Endothelial cell of umbilical vein (primary cell): ENCODE results near the gene DESI2. TPM values are rescaled to one million over a fixed set of nuclear protein-coding genes. Genes with fewer than 3 reads are reported as not detected.

Source experiments
- BruUV-seq: library from RNA; stranded (reverse); fragments of 400-500 nt; replicated peaks from 2 replicates; lab custom pipeline; 2021; lab: Mats Ljungman, UMichigan
- CTCF ChIA-PET: fragments of 300-600, 350-600 bp; sonication (Branson Sonifier 250); formaldehyde crosslinking; loops from one replicate; lab custom pipeline; 2021; ENCODE audit warnings: antibody characterized with exemption, inconsistent platforms; lab: Charles Lee
- POLR2A ChIA-PET: fragments of 300-600, 350-600 bp; sonication (Branson Sonifier 250); formaldehyde crosslinking; loops from one replicate; lab custom pipeline; 2021; ENCODE audit warnings: antibody characterized with exemption, inconsistent platforms; lab: Charles Lee
- DNase-seq: peaks from one replicate; pipeline ENCODE4 v3.0.0-alpha.2; 2011; ENCODE audit warnings: low read depth, low spot score
- FAIRE-seq: peaks from 2 replicates; lab custom pipeline; 2011; peaks lifted over from hg19 to GRCh38; lab: Jason Lieb, UNC
- H2AFZ ChIP-seq: 2 replicates; pipeline ENCODE4 v1.6.0; 2012; ENCODE audit warnings: low read depth, low read length, control low read depth, inconsistent platforms
- H3K27ac ChIP-seq: 2 replicates; pipeline ENCODE4 v1.5.1; 2011; ENCODE audit warnings: low read depth, mild to moderate bottlenecking, control low read depth, low read length, moderate library complexity; ENCODE audit not compliant: insufficient read depth
- H3K27me3 ChIP-seq, 2 experiments: 2 replicates each; pipeline versions ENCODE4 v1.6.0 to v1.6.1; 2011; ENCODE audit warnings: low read length in 2 of 2, mixed read lengths in 1 of 2; ENCODE audit not compliant: control insufficient read depth in 2 of 2, insufficient read depth in 2 of 2
- H3K36me3 ChIP-seq, 2 experiments: 2 replicates in 1 of 2; 3 replicates in 1 of 2; pipeline ENCODE4 v1.5.1; 2011; ENCODE audit warnings: low read length in 2 of 2, mild to moderate bottlenecking in 1 of 2, moderate library complexity in 1 of 2; ENCODE audit not compliant: control insufficient read depth in 2 of 2, insufficient read depth in 2 of 2; ENCODE audit errors: extremely low read depth in 1 of 2
- H3K4me1 ChIP-seq: 3 replicates; pipeline ENCODE4 v1.5.1; 2011; ENCODE audit warnings: mild to moderate bottlenecking, low read length; ENCODE audit not compliant: control insufficient read depth, insufficient read depth; ENCODE audit errors: extremely low read depth
- H3K4me2 ChIP-seq: 2 replicates; pipeline ENCODE4 v1.6.1; 2011; ENCODE audit warnings: low read length, control low read depth, mixed read lengths; ENCODE audit not compliant: insufficient read depth
- H3K4me3 ChIP-seq, 3 experiments: fragments of 200-600 bp in 1 of 3; sonication (generic), shearing (Covaris generic) in 1 of 3; replicated peaks in 1 of 3; 2 replicates each; pipeline ENCODE4 v1.5.1; 2011 to 2016; ENCODE audit warnings: control low read depth in 3 of 3, low read length in 3 of 3, mild to moderate bottlenecking in 2 of 3, inconsistent platforms in 1 of 3, low read depth in 1 of 3, moderate library complexity in 1 of 3; ENCODE audit not compliant: insufficient read depth in 1 of 3
- H3K79me2 ChIP-seq: 2 replicates; pipeline ENCODE4 v1.6.0; 2012; ENCODE audit warnings: low read length, inconsistent platforms; ENCODE audit not compliant: control insufficient read depth, insufficient read depth
- H3K9ac ChIP-seq: replicated peaks from 2 replicates; pipeline ENCODE3; 2011; ENCODE audit warnings: low read length, control low read depth; ENCODE audit not compliant: insufficient read depth; ENCODE audit errors: extremely low read depth
- H3K9me1 ChIP-seq: replicated peaks from 3 replicates; pipeline ENCODE4 v1.6.0; 2011; ENCODE audit warnings: mild to moderate bottlenecking, low read length; ENCODE audit not compliant: control insufficient read depth, insufficient read depth; ENCODE audit errors: extremely low read depth
- H3K9me3 ChIP-seq: replicated peaks from 2 replicates; pipeline ENCODE4 v1.5.1; 2012; ENCODE audit warnings: low read length, inconsistent platforms; ENCODE audit not compliant: control insufficient read depth, insufficient read depth
- H4K20me1 ChIP-seq: replicated peaks from 2 replicates; pipeline ENCODE3; 2011; ENCODE audit warnings: mild to moderate bottlenecking, low read length; ENCODE audit not compliant: control insufficient read depth, insufficient read depth; ENCODE audit errors: extremely low read depth
- CTCF ChIP-seq, 2 donors: IDR thresholded peaks; 1 replicate in 1 of 2; 2 replicates in 1 of 2; pipeline ENCODE4 v1.5.1; 2011; ENCODE audit warnings: low read length in 2 of 2, mild to moderate bottlenecking in 2 of 2, moderate library complexity in 2 of 2, control low read depth in 1 of 2, inconsistent platforms in 1 of 2, low read depth in 1 of 2; ENCODE audit not compliant: insufficient read depth in 1 of 2; ENCODE audit errors: extremely low read depth in 1 of 2
- EZH2 ChIP-seq: IDR thresholded peaks from 2 replicates; pipeline ENCODE4 v1.6.1; 2012; ENCODE audit warnings: borderline replicate concordance, low read depth, mild to moderate bottlenecking, moderate library complexity, low read length, inconsistent platforms; ENCODE audit not compliant: severe bottlenecking
- FOS ChIP-seq: IDR thresholded peaks from 2 replicates; pipeline ENCODE4 v1.6.1; 2011; ENCODE audit warnings: mild to moderate bottlenecking, low read length, moderate library complexity, borderline replicate concordance; ENCODE audit not compliant: insufficient read depth
- GATA2 ChIP-seq: IDR thresholded peaks from 2 replicates; pipeline ENCODE4 v1.7.0; 2011; ENCODE audit warnings: low read depth, mild to moderate bottlenecking, moderate library complexity, mixed read lengths, low read length; ENCODE audit not compliant: insufficient read length, insufficient read depth
- JUN ChIP-seq: IDR thresholded peaks from 2 replicates; pipeline ENCODE4 v1.6.1; 2011; ENCODE audit warnings: borderline replicate concordance, low read depth; ENCODE audit not compliant: insufficient read length, insufficient read depth
- MAX ChIP-seq: IDR thresholded peaks from 2 replicates; pipeline ENCODE4 v1.6.1; 2011; ENCODE audit not compliant: insufficient read depth, insufficient read length
- MYC ChIP-seq: IDR thresholded peaks from one replicate; pipeline ENCODE4 v1.6.1; 2011; ENCODE audit warnings: mild to moderate bottlenecking, low read depth, low read length
- POLR2A ChIP-seq: IDR thresholded peaks from 2 replicates; pipeline ENCODE4 v1.6.1; 2012; ENCODE audit warnings: low read depth, mild to moderate bottlenecking, control low read depth, low read length
- POLR2AphosphoS5 ChIP-seq: IDR thresholded peaks from 2 replicates; pipeline ENCODE4 v1.6.1; 2012; ENCODE audit warnings: low read depth, mild to moderate bottlenecking, control low read depth, low read length, moderate library complexity; ENCODE audit not compliant: insufficient read depth
- dilution Hi-C: fragments of 300-500 bp; cut with MboI; formaldehyde crosslinking; loops from one replicate; pipeline ENCODE4 v1.15.0; 2019; ENCODE audit warnings: low sequenced_read_pairs; ENCODE audit not compliant: extremely low pct_ligation_motif_present
- intact Hi-C: fragments of 100-400 bp; cut with micrococcal nuclease; formaldehyde crosslinking; loops from one replicate; pipeline ENCODE4 v1.10.0; 2022
- polyA plus RNA-seq, 4 experiments: library from polyadenylated mRNA; depleted of rRNA in 3 of 4; stranded (reverse) in 3 of 4; unstranded in 1 of 4; fragments of >200 nt; gene quantifications; 2 replicates each; pipeline versions ENCODE4 v1.2.1 to v1.2.3, GENCODE V29; 2011 to 2012; ENCODE audit warnings: missing spikeins in 1 of 4
- total RNA-seq: library from RNA; stranded (reverse); gene quantifications from 2 replicates; pipeline ENCODE4 v1.2.3, GENCODE V29; 2021

Gene DESI2
- total and polyA plus RNA-seq, 2 donors (not counting 3 experiments of a cell fraction or from before 2014, with no cell fraction given): 22.9 to 37.2 TPM

DNA sequence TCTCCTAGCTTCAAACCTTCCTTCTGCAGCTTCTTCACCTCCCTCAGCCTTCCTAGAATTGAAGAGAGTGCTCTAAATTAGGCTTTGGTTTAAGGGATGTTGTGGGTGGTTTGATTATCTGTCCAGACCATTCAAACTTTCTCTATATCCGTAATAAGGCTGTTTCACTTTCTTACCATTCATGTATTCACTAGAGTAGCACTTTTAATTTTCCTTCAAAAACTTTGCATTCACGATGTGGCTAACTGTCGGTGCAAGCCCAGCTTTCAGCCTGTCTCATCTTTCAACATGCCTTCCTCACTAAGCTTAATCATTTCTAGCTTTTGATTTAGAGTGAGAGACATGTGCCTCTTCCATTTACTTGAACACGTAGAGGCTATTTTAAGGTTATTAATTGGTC, 26.2 kb upstream of the DESI2 start:
- no peaks in the 10 kb centered on the region for H3K4me1 ChIP-seq
- no peak overlapping the region for H2AFZ ChIP-seq
- ChIA-PET POLR2A (no interaction called here), CTCF (no interaction called here)
- no peak overlapping the region for H3K4me3 ChIP-seq
- intact Hi-C loops: no loop called here
- H3K4me2 ChIP-seq: no peak overlapping the region
- no peaks in the 10 kb centered on the region for H3K9me3 ChIP-seq
- H3K27me3 ChIP-seq: no peaks in the 10 kb centered on the region
- DNase-seq (no peak), FAIRE-seq (no peak)
- H4K20me1 ChIP-seq: no peaks in the 10 kb centered on the region
- no peaks in the 10 kb centered on the region for H3K9me1 ChIP-seq
- H3K79me2 ChIP-seq: no peaks in the 10 kb centered on the region
- TF ChIP-seq JUN (no peak), CTCF (IDR thresholded peaks at IDR 0.05; ENCODE audit: extremely low read depth in 1 of 2, insufficient read depth in 1 of 2, low read depth in 1 of 2, low read length in 2 of 2) (no peak), GATA2 (no peak), POLR2A (no peak), MAX (no peak), POLR2AphosphoS5 (no peak), MYC (no peak), EZH2 (no peak), FOS (no peak)
- no peaks in the 10 kb centered on the region for H3K36me3 ChIP-seq
- dilution Hi-C loops: no loop called here
- BruUV-seq: no TSS peak
- H3K27ac ChIP-seq: no peak overlapping the region
- H3K9ac ChIP-seq: no peak overlapping the region
